H9 (cell line): ENCODE results near the gene COX6B1. TPM values are rescaled to one million over a fixed set of nuclear protein-coding genes. Genes with fewer than 3 reads are reported as not detected.

ENCODE experiments used
- DNase-seq: peaks from one replicate; pipeline ENCODE4 v3.0.0-alpha.2; 2017
- H2AFZ ChIP-seq: one replicate; pipeline ENCODE4 v1.6.1; 2013; ENCODE audit warnings: mild to moderate bottlenecking, low read length, control low read depth, moderate library complexity
- H2AK5ac ChIP-seq: 2 replicates; pipeline ENCODE4 v1.6.1; 2013; ENCODE audit warnings: low read length, control low read depth, mixed read lengths; ENCODE audit not compliant: insufficient read length
- H2BK120ac ChIP-seq: one replicate; pipeline ENCODE4 v1.6.1; 2013; ENCODE audit warnings: low read depth, mild to moderate bottlenecking, low read length, control low read depth, inconsistent platforms; ENCODE audit not compliant: poor library complexity, severe bottlenecking
- H2BK12ac ChIP-seq: 2 replicates; pipeline ENCODE4 v1.6.1; 2013; ENCODE audit warnings: low read length, control low read depth, mixed read lengths, low read depth; ENCODE audit not compliant: insufficient read length
- H2BK15ac ChIP-seq: 2 replicates; pipeline ENCODE4 v1.6.1; 2013; ENCODE audit warnings: low read depth, low read length, control low read depth
- H2BK20ac ChIP-seq: one replicate; pipeline ENCODE4 v1.6.1; 2013; ENCODE audit warnings: low read depth, mild to moderate bottlenecking, low read length, control low read depth, inconsistent platforms; ENCODE audit not compliant: poor library complexity, severe bottlenecking
- H2BK5ac ChIP-seq: 2 replicates; pipeline ENCODE4 v1.6.1; 2013; ENCODE audit warnings: low read length, control low read depth, mixed read lengths; ENCODE audit not compliant: insufficient read length
- H3K14ac ChIP-seq: 2 replicates; pipeline ENCODE4 v1.6.1; 2013; ENCODE audit warnings: low read length, control low read depth; ENCODE audit not compliant: insufficient read depth
- H3K18ac ChIP-seq: 2 replicates; pipeline ENCODE4 v1.6.1; 2013; ENCODE audit warnings: low read depth, mild to moderate bottlenecking, mixed read lengths, low read length, control low read depth; ENCODE audit not compliant: insufficient read length
- H3K23ac ChIP-seq: 2 replicates; pipeline ENCODE4 v1.6.1; 2013; ENCODE audit warnings: low read length, control low read depth, mixed read lengths, low read depth; ENCODE audit not compliant: insufficient read length
- H3K23me2 ChIP-seq: 2 replicates; pipeline ENCODE4 v1.6.1; 2013; ENCODE audit warnings: low read depth, mild to moderate bottlenecking, mixed read lengths, low read length, control low read depth; ENCODE audit not compliant: insufficient read length, poor library complexity, severe bottlenecking
- H3K27ac ChIP-seq: 2 replicates; pipeline ENCODE4 v1.5.1; 2013; ENCODE audit warnings: low read length, control low read depth, mixed read lengths, low read depth; ENCODE audit not compliant: insufficient read length
- H3K27me3 ChIP-seq: 2 replicates; pipeline ENCODE4 v1.6.1; 2013; ENCODE audit warnings: low read length, control low read depth, inconsistent platforms; ENCODE audit not compliant: insufficient read depth
- H3K4ac ChIP-seq: 2 replicates; pipeline ENCODE4 v1.6.1; 2013; ENCODE audit warnings: low read depth, mild to moderate bottlenecking, control low read depth, inconsistent platforms, low read length, moderate library complexity
- H3K4me1 ChIP-seq: 2 replicates; pipeline ENCODE4 v1.6.1; 2013; ENCODE audit warnings: low read length, control low read depth, inconsistent platforms; ENCODE audit not compliant: insufficient read depth
- H3K4me2 ChIP-seq: 2 replicates; pipeline ENCODE4 v1.6.1; 2013; ENCODE audit warnings: low read length, control low read depth, mixed read lengths; ENCODE audit not compliant: insufficient read length, insufficient read depth
- H3K56ac ChIP-seq: 2 replicates; pipeline ENCODE4 v1.6.1; 2013; ENCODE audit warnings: low read depth, mild to moderate bottlenecking, mixed read lengths, low read length, control low read depth; ENCODE audit not compliant: insufficient read length
- H3K79me1 ChIP-seq: 2 replicates; pipeline ENCODE4 v1.6.1; 2013; ENCODE audit warnings: low read depth, mild to moderate bottlenecking, moderate library complexity, low read length, control low read depth, inconsistent platforms; ENCODE audit not compliant: insufficient read depth, poor library complexity, severe bottlenecking
- H3K79me2 ChIP-seq: 2 replicates; pipeline ENCODE4 v1.6.1; 2013; ENCODE audit warnings: low read length, control low read depth, inconsistent platforms; ENCODE audit not compliant: insufficient read depth
- H3K9ac ChIP-seq: 2 replicates; pipeline ENCODE4 v1.6.1; 2013; ENCODE audit warnings: low read length, control low read depth, mixed read lengths; ENCODE audit not compliant: insufficient read length; ENCODE audit errors: extremely low read depth
- H3K9me3 ChIP-seq: one replicate; pipeline ENCODE4 v1.6.1; 2013; ENCODE audit warnings: low read depth, low read length, inconsistent platforms; ENCODE audit not compliant: control insufficient read depth
- H3T11ph ChIP-seq: one replicate; pipeline ENCODE4 v1.6.1; 2013; ENCODE audit warnings: mild to moderate bottlenecking, low read length, control low read depth, inconsistent platforms
- H4K20me1 ChIP-seq: one replicate; pipeline ENCODE4 v1.6.1; 2013; ENCODE audit not compliant: control insufficient read depth, insufficient read length, insufficient read depth
- H4K5ac ChIP-seq: 2 replicates; pipeline ENCODE4 v1.6.1; 2013; ENCODE audit warnings: low read depth, mild to moderate bottlenecking, mixed read lengths, low read length, control low read depth; ENCODE audit not compliant: insufficient read length
- H4K8ac ChIP-seq: replicated peaks from 2 replicates; pipeline ENCODE4 v1.6.1; 2013; ENCODE audit warnings: low read length, control low read depth, mixed read lengths, low read depth; ENCODE audit not compliant: insufficient read length
- H4K91ac ChIP-seq: 2 replicates; pipeline ENCODE4 v1.6.1; 2013; ENCODE audit warnings: low read depth, mild to moderate bottlenecking, moderate library complexity, mixed read lengths, low read length, control low read depth; ENCODE audit not compliant: insufficient read length
- H3K27ac Mint-ChIP-seq, 3 experiments: 2 replicates in 2 of 3; 3 replicates in 1 of 3; pipeline ENCODE4 v1.8.0; 2020 to 2021; ENCODE audit warnings: mixed read lengths in 3 of 3, mild to moderate bottlenecking in 1 of 3, moderate library complexity in 1 of 3
- H3K27me3 Mint-ChIP-seq: 2 replicates; pipeline ENCODE4 v1.8.0; 2021; ENCODE audit warnings: low read depth, mild to moderate bottlenecking, moderate library complexity, mixed read lengths
- H3K36me3 Mint-ChIP-seq, 3 experiments: 2 replicates in 2 of 3; 3 replicates in 1 of 3; pipeline ENCODE4 v1.8.0; 2020 to 2021; ENCODE audit warnings: low read depth in 3 of 3, mixed read lengths in 3 of 3; ENCODE audit not compliant: insufficient read depth in 1 of 3
- H3K4me1 Mint-ChIP-seq, 2 experiments: 2 replicates each; pipeline ENCODE4 v1.8.0; 2020; ENCODE audit warnings: mixed read lengths in 2 of 2
- H3K4me3 Mint-ChIP-seq, 2 experiments: 2 replicates in 1 of 2; 3 replicates in 1 of 2; pipeline ENCODE4 v1.8.0; 2020 to 2021; ENCODE audit warnings: mild to moderate bottlenecking in 2 of 2, mixed read lengths in 2 of 2, moderate library complexity in 1 of 2
- H3K9me3 Mint-ChIP-seq, 2 experiments: 2 replicates in 1 of 2; 3 replicates in 1 of 2; pipeline ENCODE4 v1.8.0; 2020; ENCODE audit warnings: mild to moderate bottlenecking in 2 of 2, mixed read lengths in 2 of 2, moderate library complexity in 1 of 2
- WGBS: extraction: QIAGEN DNeasy Blood & Tissue Kit; methylation state at CpG from one replicate; pipeline ENCODE4 v1.1.7; 2013; ENCODE audit warnings: missing lambda C conversion rate, low lambda C conversion rate, mixed read lengths; ENCODE audit not compliant: insufficient read length; ENCODE audit errors: extremely low coverage; 5-methylcytosine and 5-hydroxymethylcytosine counted together
- total RNA-seq: library from RNA; stranded (reverse); gene quantifications from 2 replicates; pipeline ENCODE4 v1.2.1, GENCODE V29; 2021
- TF ChIP-seq, protein P1 (sequence below): fragments of 200-600 bp; sonication (generic); conservative IDR thresholded peaks from 3 replicates; pipeline ENCODE4 v1.8.0; 2021; ENCODE audit warnings: antibody characterized with exemption, mild to moderate bottlenecking

COX6B1 gene
- total RNA-seq, 1 experiment from 2014 or later, result 432 TPM

DNA sequence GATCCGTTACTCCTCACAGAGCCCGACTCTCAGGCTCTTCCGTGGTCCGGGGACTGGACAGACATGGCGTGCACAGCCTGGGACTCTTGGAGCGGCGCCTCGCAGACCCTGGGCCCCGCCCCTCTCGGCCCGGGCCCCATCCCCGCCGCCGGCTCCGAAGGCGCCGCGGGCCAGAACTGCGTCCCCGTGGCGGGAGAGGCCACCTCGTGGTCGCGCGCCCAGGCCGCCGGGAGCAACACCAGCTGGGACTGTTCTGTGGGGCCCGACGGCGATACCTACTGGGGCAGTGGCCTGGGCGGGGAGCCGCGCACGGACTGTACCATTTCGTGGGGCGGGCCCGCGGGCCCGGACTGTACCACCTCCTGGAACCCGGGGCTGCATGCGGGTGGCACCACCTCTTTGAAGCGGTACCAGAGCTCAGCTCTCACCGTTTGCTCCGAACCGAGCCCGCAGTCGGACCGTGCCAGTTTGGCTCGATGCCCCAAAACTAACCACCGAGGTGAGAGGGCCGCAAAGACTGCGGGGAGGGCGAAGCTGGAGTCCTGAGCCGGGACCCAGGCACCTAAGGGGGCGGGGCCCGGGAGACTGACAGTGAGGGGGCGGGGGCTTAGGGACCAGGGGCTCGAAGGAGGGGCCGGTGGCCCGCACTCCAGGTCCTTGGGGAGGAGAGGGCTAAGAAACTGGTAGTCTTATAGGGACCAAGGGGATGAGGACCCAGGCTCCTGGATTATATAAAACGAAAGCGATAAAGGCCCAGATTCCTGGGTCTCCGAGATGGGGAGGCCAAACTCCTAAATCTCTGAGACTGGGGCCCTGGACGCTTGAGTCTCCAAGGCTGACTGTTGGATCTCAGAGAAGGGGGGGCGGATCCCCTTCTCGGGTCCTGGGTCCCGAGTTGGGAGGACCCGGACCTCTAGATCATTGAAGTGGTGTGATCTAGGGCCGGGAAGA, 4.6 kb upstream of the COX6B1 start:
- H3K79me1 ChIP-seq, result no peaks in the 10 kb centered on the region
- Mint-ChIP-seq H3K9me3 (no peaks in the 10 kb centered on the region; a peak in 2 of 5 replicates), H3K27ac (no peak overlapping the region), H3K36me3 (no peaks in the 10 kb centered on the region), H3K4me1 (peaks cover 34 to 42% of the 10 kb centered on the region in 2 experiments), H3K4me3 (peak overlapping the region; percentile 66 to 91), H3K27me3 (peaks cover 24% of the 10 kb centered on the region)
- WGBS, result no CpG with 5 or more reads among the region's 69 CpGs
- peak overlapping the region; percentile 82 for H3K4me2 ChIP-seq
- H4K8ac ChIP-seq, result no peak overlapping the region
- no peak overlapping the region for H2AFZ ChIP-seq
- H4K91ac ChIP-seq, result no peak overlapping the region
- H3K9ac ChIP-seq, result peak overlapping the region; percentile 16
- H2BK15ac ChIP-seq, result no peak overlapping the region
- H2AK5ac ChIP-seq, result no peak overlapping the region
- H4K20me1 ChIP-seq, result no peaks in the 10 kb centered on the region
- no peaks in the 10 kb centered on the region for H3K9me3 ChIP-seq
- no peak overlapping the region for H2BK20ac ChIP-seq
- peak overlapping the region; percentile 92 for H3K18ac ChIP-seq
- peak overlapping the region; percentile 92; the same call in 1 of the 2 replicates for H3K14ac ChIP-seq
- H3T11ph ChIP-seq, result no peak overlapping the region
- H3K23ac ChIP-seq, result no peak overlapping the region
- no peak overlapping the region for H4K5ac ChIP-seq
- H3K56ac ChIP-seq, result no peak overlapping the region
- H2BK12ac ChIP-seq, result no peak overlapping the region
- no peaks in the 10 kb centered on the region; the same call in 1 of the 2 replicates for H3K27me3 ChIP-seq
- peaks cover 15% of the 10 kb centered on the region for H3K23me2 ChIP-seq
- no peak overlapping the region for H3K4ac ChIP-seq
- H3K4me1 ChIP-seq, result peaks cover 10% of the 10 kb centered on the region; the same call in 1 of the 2 replicates
- H3K79me2 ChIP-seq, result no peaks in the 10 kb centered on the region; the same call in 1 of the 2 replicates
- no peak overlapping the region for H2BK120ac ChIP-seq
- H2BK5ac ChIP-seq, result no peak overlapping the region
- peak; percentile 94 for DNase-seq
- TF ChIP-seq, protein P1, sequence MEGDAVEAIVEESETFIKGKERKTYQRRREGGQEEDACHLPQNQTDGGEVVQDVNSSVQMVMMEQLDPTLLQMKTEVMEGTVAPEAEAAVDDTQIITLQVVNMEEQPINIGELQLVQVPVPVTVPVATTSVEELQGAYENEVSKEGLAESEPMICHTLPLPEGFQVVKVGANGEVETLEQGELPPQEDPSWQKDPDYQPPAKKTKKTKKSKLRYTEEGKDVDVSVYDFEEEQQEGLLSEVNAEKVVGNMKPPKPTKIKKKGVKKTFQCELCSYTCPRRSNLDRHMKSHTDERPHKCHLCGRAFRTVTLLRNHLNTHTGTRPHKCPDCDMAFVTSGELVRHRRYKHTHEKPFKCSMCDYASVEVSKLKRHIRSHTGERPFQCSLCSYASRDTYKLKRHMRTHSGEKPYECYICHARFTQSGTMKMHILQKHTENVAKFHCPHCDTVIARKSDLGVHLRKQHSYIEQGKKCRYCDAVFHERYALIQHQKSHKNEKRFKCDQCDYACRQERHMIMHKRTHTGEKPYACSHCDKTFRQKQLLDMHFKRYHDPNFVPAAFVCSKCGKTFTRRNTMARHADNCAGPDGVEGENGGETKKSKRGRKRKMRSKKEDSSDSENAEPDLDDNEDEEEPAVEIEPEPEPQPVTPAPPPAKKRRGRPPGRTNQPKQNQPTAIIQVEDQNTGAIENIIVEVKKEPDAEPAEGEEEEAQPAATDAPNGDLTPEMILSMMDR, result no peak
- H3K27ac ChIP-seq, result no peak overlapping the region
